Thymus (tissue), 11 donors: ENCODE results near the gene FRMD4A. TPM values are rescaled to one million over a fixed set of nuclear protein-coding genes. Genes with fewer than 3 reads are reported as not detected.

Experiments
- DNase-seq, 9 donors: peaks; one replicate each; pipeline ENCODE4 v3.0.0-alpha.2; 2013; ENCODE audit warnings: low spot score in 9 of 9, low read depth in 6 of 9, missing footprints in 1 of 9
- H3K27ac ChIP-seq, 2 donors: one replicate each; pipeline ENCODE4 v1.5.1; 2013; ENCODE audit warnings: control low read depth in 1 of 2, low read depth in 1 of 2, low read length in 1 of 2, mild to moderate bottlenecking in 1 of 2, moderate library complexity in 1 of 2
- H3K27me3 ChIP-seq, 2 donors: one replicate each; pipeline ENCODE4 v1.5.1; 2013; ENCODE audit warnings: low read length in 1 of 2; ENCODE audit not compliant: control insufficient read depth in 2 of 2, insufficient read depth in 1 of 2
- H3K36me3 ChIP-seq, 2 donors: one replicate each; pipeline ENCODE4 v1.5.1; 2013; ENCODE audit warnings: low read length in 1 of 2, mild to moderate bottlenecking in 1 of 2, moderate library complexity in 1 of 2; ENCODE audit not compliant: control insufficient read depth in 2 of 2, insufficient read depth in 2 of 2
- H3K4me1 ChIP-seq, 2 donors: one replicate each; pipeline ENCODE4 v1.5.1; 2013; ENCODE audit warnings: low read length in 2 of 2; ENCODE audit not compliant: control insufficient read depth in 2 of 2, insufficient read depth in 2 of 2
- H3K4me3 ChIP-seq, 2 donors: one replicate each; pipeline ENCODE4 v1.5.1; 2013; ENCODE audit warnings: low read length in 2 of 2, control low read depth in 1 of 2, mild to moderate bottlenecking in 1 of 2
- H3K9me3 ChIP-seq, 2 donors: one replicate each; pipeline ENCODE4 v1.5.1; 2013; ENCODE audit warnings: low read length in 1 of 2, mild to moderate bottlenecking in 1 of 2; ENCODE audit not compliant: control insufficient read depth in 2 of 2, insufficient read depth in 1 of 2
- WGBS: extraction: QIAGEN DNeasy Blood & Tissue Kit; methylation state at CpG from one replicate; pipeline ENCODE4 v1.1.7; 2013; 5-methylcytosine and 5-hydroxymethylcytosine counted together
- polyA plus RNA-seq: library from polyadenylated mRNA; stranded (reverse); fragments of 200-250 nt; gene quantifications from one replicate; pipeline ENCODE4 v1.2.3, GENCODE V29; 2013
- total RNA-seq: library from RNA; stranded (reverse); fragments of 120-200 nt; gene quantifications from one replicate; pipeline ENCODE4 v1.2.4, GENCODE V29; 2013
- donor health status: healthy.

The FRMD4A gene
- total and polyA plus RNA-seq, 2 donors = 13.3 to 16.2 TPM

- Histone ChIP-seq H3K4me1 (peaks cover 0 to 5% of the 10 kb centered on the region in 2 donors), H3K27ac (no peak overlapping the region), H3K36me3 (no peaks in the 10 kb centered on the region), H3K9me3 (peaks cover 0 to 2% of the 10 kb centered on the region in 2 donors), H3K27me3 (no peaks in the 10 kb centered on the region), H3K4me3 (no peak overlapping the region)
- 47% methylated on average over 17 of the region's 17 CpGs for WGBS
- peak in 4 of 9 donors; percentile 17 to 60 (median 46) for DNase-seq
Measured at GRCh38 chr10:14032406-14032998, 298.2 kb downstream of the FRMD4A start.

- Histone ChIP-seq H3K36me3 (no peaks in the 10 kb centered on the region), H3K9me3 (no peaks in the 10 kb centered on the region), H3K27ac (no peak overlapping the region), H3K4me3 (no peak overlapping the region), H3K27me3 (peaks cover 0 to 14% of the 10 kb centered on the region in 2 donors), H3K4me1 (peaks cover 0 to 16% of the 10 kb centered on the region in 2 donors)
- 96% methylated on average over 4 of the region's 4 CpGs for WGBS
- DNase-seq = no peak
Measured at GRCh38 chr10:14026325-14026724, 304.4 kb downstream of the FRMD4A start.

DNA sequence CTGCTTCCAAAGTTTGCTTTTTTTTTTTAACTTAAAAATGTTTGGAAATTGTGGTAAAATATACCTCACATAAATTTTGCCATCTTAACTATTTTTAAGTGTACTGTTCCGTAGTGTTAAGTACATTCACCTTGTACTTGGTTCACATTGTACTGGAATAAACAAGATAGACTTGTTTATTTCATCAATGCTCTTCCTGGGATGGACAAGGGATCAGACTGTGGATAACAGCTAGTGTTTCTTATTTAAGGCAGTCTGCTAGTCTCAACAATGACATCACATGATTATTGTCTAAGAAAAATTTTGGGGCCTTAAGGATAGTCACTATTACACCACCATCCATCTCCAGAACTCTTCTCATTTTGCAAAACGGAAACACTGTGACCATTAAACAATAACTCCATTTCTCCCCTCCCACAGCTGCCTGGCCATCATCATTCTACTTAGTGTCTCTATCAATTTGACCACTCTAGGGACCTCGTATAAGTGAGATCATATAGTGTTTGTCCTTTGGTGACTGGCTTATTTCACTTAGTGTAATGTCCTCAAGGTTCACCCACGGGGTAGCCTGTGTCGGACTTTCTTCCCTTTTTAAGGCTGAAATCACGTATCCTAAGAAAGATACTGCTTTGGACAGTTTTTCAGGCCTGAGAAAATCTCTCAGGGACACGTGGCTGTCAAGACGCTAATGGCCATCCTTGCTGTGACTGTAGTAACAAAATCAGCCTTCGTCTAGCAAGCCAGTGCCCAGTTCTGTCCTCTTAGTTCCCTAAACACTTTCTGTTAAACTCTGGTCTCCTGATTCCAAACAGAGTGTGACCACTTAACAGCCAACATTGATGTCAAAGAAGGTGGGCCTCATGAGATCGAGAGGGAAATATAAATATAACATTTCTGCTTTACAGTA lies 305.2 kb downstream of the FRMD4A start:
- no peak for DNase-seq
- H3K9me3 ChIP-seq = no peaks in the 10 kb centered on the region
- WGBS = 92% methylated on average over 10 of the region's 10 CpGs
- peaks cover 0 to 14% of the 10 kb centered on the region in 2 donors for H3K27me3 ChIP-seq
- H3K36me3 ChIP-seq = no peaks in the 10 kb centered on the region
- peaks cover 0 to 16% of the 10 kb centered on the region in 2 donors for H3K4me1 ChIP-seq
- H3K4me3 ChIP-seq = no peak overlapping the region
- no peak overlapping the region for H3K27ac ChIP-seq

GRCh38 chr10:14024329-14025202 lies 306.2 kb downstream of the FRMD4A start:
- 43% methylated on average over 15 of the region's 15 CpGs for WGBS
- H3K27ac ChIP-seq = peak overlapping the region in 1 of 2 donors; percentile 15
- DNase-seq = no peak
- H3K27me3 ChIP-seq = peaks cover 0 to 14% of the 10 kb centered on the region in 2 donors
- no peaks in the 10 kb centered on the region for H3K36me3 ChIP-seq
- no peak overlapping the region for H3K4me3 ChIP-seq
- H3K9me3 ChIP-seq = no peaks in the 10 kb centered on the region
- peaks cover 0 to 16% of the 10 kb centered on the region in 2 donors for H3K4me1 ChIP-seq

DNA sequence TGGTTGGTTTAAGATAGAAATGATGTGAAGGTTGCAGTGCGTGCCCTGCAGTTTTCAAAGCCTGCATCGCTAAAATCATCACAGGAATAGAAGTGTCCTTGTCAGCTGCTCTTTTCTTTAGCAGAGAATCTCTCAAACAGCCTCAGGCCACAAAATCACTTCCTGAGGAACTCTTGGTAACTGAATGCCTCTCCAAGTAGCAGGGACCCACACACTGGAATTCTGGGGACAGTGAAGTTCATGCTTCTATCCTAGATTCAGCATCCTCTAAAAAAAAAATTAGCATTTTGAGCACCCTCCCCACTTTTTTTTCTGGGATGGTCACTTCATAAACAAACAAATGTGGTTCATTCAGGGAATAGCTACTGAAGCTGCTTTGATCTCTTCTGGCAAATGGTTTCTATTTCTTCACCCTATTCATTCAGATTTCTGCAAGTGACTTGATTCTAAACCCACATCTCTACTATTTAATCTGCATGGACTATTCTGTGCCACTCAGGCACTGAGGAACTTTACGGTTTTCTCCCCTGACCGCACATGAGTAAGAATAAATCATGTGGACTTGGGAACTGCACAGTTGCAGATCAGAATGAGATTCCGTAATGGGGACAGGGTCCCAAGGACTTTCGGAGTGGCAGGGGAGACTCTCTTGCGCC lies 306.9 kb downstream of the FRMD4A start:
- Histone ChIP-seq H3K27me3 (peaks cover 0 to 14% of the 10 kb centered on the region in 2 donors), H3K4me3 (no peak overlapping the region), H3K27ac (peak overlapping the region in 1 of 2 donors; percentile 15), H3K9me3 (no peaks in the 10 kb centered on the region), H3K4me1 (peaks cover 0 to 16% of the 10 kb centered on the region in 2 donors), H3K36me3 (no peaks in the 10 kb centered on the region)
- 38% methylated on average over 7 of the region's 7 CpGs for WGBS
- no peak for DNase-seq

DNA sequence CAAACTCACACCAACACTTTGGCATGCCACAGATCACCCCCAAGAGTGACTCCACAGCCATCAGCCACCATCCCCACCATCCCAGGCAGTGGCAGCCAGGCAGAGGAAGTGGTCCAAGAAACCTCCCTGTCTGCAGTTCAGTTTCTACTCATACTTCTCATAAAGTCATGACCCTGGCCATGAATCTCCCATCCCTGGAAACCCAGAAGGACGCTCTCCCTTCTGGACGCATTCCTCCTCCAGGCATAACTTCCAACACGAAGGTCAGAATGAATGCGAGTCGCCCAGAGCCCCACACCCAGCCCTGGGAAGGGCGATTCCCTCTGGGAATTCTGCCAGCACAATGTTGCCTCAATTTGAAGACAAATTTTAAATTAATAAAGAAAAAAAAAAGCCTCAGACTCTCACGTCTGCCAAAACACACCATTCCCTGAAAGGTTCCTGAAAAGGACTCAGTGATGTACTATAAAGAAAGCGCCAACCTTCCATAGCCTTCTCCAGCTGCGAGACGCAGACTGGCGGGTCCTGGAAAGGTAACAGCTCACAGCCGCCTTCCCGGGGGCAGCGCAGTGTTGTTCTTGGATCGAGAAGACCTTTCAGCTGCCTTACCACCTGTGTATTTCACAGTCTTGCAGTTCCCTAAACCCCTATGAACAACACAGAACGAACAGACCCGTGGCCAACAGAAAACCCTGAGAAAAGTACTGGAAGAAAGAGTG lies 307.6 kb downstream of the FRMD4A start:
- Histone ChIP-seq H3K9me3 (no peaks in the 10 kb centered on the region), H3K27me3 (peaks cover 0 to 14% of the 10 kb centered on the region in 2 donors), H3K27ac (no peak overlapping the region), H3K4me3 (no peak overlapping the region), H3K36me3 (no peaks in the 10 kb centered on the region), H3K4me1 (peaks cover 0 to 16% of the 10 kb centered on the region in 2 donors)
- DNase-seq = no peak
- WGBS = 76% methylated on average over 17 of the region's 17 CpGs

GRCh38 chr10:14022052-14022451 lies 308.7 kb downstream of the FRMD4A start:
- peaks cover 0 to 16% of the 10 kb centered on the region in 2 donors for H3K4me1 ChIP-seq
- no peak for DNase-seq
- no peak overlapping the region for H3K27ac ChIP-seq
- WGBS = 66% methylated on average over 4 of the region's 4 CpGs
- H3K36me3 ChIP-seq = no peaks in the 10 kb centered on the region
- peaks cover 0 to 14% of the 10 kb centered on the region in 2 donors for H3K27me3 ChIP-seq
- no peaks in the 10 kb centered on the region for H3K9me3 ChIP-seq
- H3K4me3 ChIP-seq = no peak overlapping the region

DNA sequence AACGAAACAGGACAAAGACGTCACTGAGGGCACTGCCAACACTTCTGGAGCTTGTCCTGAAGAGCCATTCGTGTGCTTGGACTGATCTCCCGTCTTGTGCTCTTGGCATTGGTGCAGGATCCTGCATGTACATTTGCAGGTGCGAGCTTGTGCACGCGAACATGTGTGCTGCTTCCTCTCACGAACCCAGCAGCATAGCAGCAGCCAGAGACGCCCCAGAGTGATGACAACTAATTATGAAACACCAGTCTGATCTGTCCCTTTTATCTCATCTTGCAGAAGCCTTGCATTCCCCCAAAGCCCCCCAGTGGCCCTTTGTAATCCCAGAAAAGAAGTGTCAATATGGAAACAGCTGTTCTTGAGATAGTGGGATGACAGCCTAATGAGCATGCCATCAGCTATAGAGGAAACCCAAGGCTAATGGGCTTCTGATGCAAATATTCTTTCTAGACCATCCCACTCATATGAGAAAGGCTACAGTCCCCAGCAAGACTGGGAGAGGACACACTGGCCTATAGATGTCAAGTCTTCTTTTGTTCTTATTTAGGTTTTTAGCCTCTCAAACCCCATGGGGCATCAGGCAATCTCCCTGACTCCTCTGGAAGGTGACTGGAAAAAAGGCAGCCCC lies 310.6 kb downstream of the FRMD4A start:
- H3K27me3 ChIP-seq = peaks cover 0 to 14% of the 10 kb centered on the region in 2 donors
- peaks cover 0 to 22% of the 10 kb centered on the region in 2 donors for H3K4me1 ChIP-seq
- no peak for DNase-seq
- no peak overlapping the region for H3K27ac ChIP-seq
- H3K9me3 ChIP-seq = no peaks in the 10 kb centered on the region
- H3K4me3 ChIP-seq = no peak overlapping the region
- WGBS = 86% methylated on average over 9 of the region's 9 CpGs
- no peaks in the 10 kb centered on the region for H3K36me3 ChIP-seq
